Fibroblast of skin of left biceps (primary cell): Measurements from ENCODE around the gene ICE1.
"Not testable (repeated sequence)": the region's sequence is repeated elsewhere in the genome, so short reads cannot be mapped to it uniquely, and the experiment has no call there.

Experiments
- DNase-seq, 2 experiments: peaks; one replicate each; pipeline ENCODE4 v3.0.0-alpha.2; 2013; ENCODE audit warnings: low read depth in 2 of 2

ICE1 gene

GRCh38 chr5:5487585-5488360, 65.3 kb downstream of the ICE1 start:
- DNase-seq = no peak

- DNase-seq = no peak
Measured at GRCh38 chr5:5490774-5491347, 68.4 kb downstream of the ICE1 start.

- DNase-seq = no peak
Measured at GRCh38 chr5:5492087-5492933, 69.8 kb downstream of the ICE1 start.

- not testable (repeated sequence) for DNase-seq
Measured at GRCh38 chr5:5492934-5493271, 70.4 kb downstream of the ICE1 start.

GRCh38 chr5:5494489-5495402, 72.3 kb downstream of the ICE1 start:
- DNase-seq = no peak

- no peak for DNase-seq
Measured at GRCh38 chr5:5497152-5497788, 74.8 kb downstream of the ICE1 start.

GRCh38 chr5:5499442-5499841, 77.0 kb downstream of the ICE1 start:
- no peak for DNase-seq

- no peak for DNase-seq
Measured at GRCh38 chr5:5504325-5504724, 81.8 kb downstream of the ICE1 start.

GRCh38 chr5:5505815-5506214, 83.3 kb downstream of the ICE1 start:
- no peak for DNase-seq

- no peak for DNase-seq
Measured at GRCh38 chr5:5508391-5508790, 85.9 kb downstream of the ICE1 start.

- DNase-seq = no peak
Measured at GRCh38 chr5:5511904-5512416, 89.5 kb downstream of the ICE1 start.

- no peak for DNase-seq
Measured at GRCh38 chr5:5512543-5512942, 90.1 kb downstream of the ICE1 start.

GRCh38 chr5:5520622-5521021, 98.1 kb downstream of the ICE1 start:
- DNase-seq = not testable (repeated sequence)

GRCh38 chr5:5521029-5521428, 98.6 kb downstream of the ICE1 start:
- DNase-seq = no peak

- no peak for DNase-seq
Measured at GRCh38 chr5:5521478-5521877, 99.0 kb downstream of the ICE1 start.

- no peak for DNase-seq
Measured at GRCh38 chr5:5522336-5522735, 99.9 kb downstream of the ICE1 start.

- DNase-seq = no peak
Measured at GRCh38 chr5:5523066-5523505, 100.6 kb downstream of the ICE1 start.

- no peak for DNase-seq
Measured at GRCh38 chr5:5524327-5524726, 101.8 kb downstream of the ICE1 start.

- DNase-seq = no peak
Measured at GRCh38 chr5:5531371-5531770, 108.9 kb downstream of the ICE1 start.

- DNase-seq = no peak
Measured at GRCh38 chr5:5532306-5533076, 110.0 kb downstream of the ICE1 start.
